Posterior cingulate gyrus (tissue), 11 donors: ENCODE data around the gene TTC17.

Experiments
- DNase-seq, 10 donors: peaks; one replicate each; pipeline versions ENCODE4 v3.0.0 to v3.0.0-alpha.2; 2020 to 2021; ENCODE audit warnings: mixed read lengths in 3 of 10
- intact Hi-C: fragments of 100-400 bp; cut with DNase I; formaldehyde crosslinking; loops from one replicate; pipeline ENCODE4 v1.15.1; 2023

The TTC17 gene

DNA sequence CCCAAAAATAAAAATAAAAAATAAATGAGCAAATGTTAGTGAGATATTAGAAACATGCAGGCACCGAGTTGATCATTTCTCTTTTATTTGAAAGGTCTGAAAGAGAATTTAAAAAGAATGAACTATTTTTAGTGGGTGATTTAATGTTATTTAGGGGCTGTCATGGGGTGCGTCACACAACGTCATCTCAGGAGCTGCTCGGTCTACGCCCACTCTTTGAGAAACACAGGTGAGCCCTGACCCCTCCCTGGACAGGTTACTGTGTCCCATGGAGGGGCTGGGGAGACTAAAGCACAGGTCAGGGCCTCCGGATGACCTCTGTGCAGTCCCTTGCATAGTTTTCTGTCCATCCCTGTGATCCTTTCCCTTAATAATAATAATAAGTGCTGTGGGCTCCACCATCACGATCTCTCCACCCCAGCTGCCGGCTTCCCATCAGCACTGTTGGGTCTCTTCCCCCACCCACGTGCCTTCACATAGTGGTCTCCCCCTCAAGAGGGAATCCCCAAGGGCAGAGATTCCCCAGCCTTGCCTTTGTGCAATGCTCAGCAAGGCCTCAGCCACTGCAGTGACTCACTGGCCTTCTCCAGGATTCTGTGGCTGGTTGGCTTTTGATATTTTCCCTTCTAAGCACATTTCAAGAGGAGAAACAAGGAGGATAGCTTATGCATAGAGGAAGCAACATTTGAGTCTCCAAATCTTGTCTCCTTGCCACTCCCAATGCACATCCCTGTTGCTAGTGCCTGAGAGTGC lies 159.9 kb downstream of the TTC17 start:
- DNase-seq: no peak
- intact Hi-C loops: no loop called here

DNA sequence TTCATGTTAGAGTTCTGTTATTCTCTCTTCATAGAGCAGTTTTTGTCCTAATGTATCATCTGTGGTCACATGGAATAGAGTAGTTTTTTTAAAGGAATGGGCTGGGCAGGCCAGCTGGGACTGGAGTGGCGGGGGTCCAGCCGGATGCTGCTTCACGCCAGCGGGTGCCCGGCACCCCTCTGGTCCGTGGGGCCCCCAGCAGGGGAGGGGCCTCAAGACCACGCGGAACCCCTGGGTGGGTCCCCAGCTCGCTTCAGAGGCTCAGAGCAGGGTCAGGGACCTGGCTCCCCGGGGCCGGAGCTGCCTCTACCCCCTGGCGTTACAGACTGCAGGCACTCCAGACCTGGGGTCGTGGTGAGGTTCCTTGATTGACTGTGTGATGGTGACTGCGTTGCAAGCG lies 162.8 kb downstream of the TTC17 start:
- no peak for DNase-seq
- intact Hi-C loops: no loop called here

- intact Hi-C loops: no loop called here
- no peak for DNase-seq
Observed at GRCh38 chr11:43523632-43524031, 164.9 kb downstream of the TTC17 start.

DNA sequence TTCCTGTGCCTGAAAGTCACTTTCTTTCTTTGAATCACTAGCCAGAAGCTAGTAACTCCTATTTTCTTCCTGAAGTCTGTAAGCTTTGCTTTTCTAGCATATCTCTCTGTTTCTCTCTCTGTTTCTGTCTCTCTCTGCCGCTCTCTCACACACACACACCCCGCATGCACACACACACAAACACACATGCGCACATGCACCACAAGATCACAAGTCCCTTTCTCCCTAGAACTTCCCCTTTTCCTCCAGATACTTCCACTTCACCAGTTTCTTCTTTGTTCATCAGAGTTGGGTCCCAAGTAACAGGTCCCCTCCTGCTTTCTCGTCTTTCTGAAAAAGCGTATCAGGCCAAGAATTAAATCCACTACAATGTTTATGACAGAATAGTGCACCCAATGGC lies 173.3 kb downstream of the TTC17 start:
- intact Hi-C loops: no loop called here
- DNase-seq: no peak

- intact Hi-C loops: no loop called here
- no peak for DNase-seq
Observed at GRCh38 chr11:43537833-43538615, 179.3 kb downstream of the TTC17 start.

- no peak for DNase-seq
- intact Hi-C loops: no loop called here
Observed at GRCh38 chr11:43541993-43542392, 183.3 kb downstream of the TTC17 start.

DNA sequence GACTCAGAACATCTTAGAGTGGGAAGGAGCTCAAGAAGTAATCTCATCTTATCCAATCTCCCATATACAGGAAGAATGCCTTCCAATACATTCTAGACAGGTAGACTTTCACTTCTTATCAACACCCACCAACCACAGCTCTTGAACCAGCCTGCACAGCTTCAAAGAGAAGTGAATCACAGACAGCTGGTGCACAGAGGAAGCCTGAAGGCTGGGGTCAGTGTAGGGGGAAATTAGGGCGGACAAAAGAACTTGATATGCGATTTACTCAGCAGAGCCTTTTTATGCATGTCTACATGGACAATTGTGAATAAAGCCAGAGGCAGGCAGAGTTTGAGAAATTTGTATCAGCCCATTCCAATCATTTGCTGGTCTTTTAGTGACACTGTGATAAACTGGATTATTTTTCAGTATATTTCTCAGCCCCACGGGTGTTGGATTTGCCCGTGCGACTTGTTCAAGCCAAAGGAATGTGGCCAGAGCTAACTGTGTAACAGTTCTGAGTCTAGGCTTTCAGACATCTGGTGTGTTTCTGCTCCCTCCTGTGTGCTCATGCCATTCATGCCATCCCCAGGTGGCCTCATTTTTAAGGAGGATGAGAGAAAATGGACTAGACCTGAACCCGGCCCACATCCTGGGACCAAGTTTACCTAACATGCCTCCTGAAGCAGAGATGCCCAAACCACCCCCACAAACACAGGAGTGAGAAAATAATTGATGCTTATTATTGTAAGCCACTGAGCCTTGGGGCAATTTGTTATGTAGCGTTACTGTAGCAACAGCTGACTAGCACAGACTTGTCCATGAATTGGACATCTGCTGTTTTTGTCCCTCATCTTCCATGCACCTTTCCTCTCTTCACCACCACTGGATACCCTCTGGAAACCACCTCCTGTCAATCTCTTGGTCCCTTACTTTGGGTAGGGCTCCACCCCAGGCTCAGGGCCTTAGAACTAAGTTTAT lies 184.3 kb downstream of the TTC17 start:
- DNase-seq: no peak
- intact Hi-C loops: no loop called here
